22Rv1 (cell line): ENCODE data around the gene CCDC85A.

ENCODE experiments used
- H3K27ac ChIP-seq: fragments of 450-650 bp; 2 replicates; pipeline ENCODE4 v1.5.1; 2017
- ZFX ChIP-seq: fragments of 450-650 bp; IDR thresholded peaks from 2 replicates; pipeline ENCODE4 v1.6.1; 2017; ENCODE audit warnings: antibody characterized with exemption, borderline replicate concordance
- TF ChIP-seq, protein P1 (sequence below): fragments of 450-650 bp; IDR thresholded peaks from 2 replicates; pipeline ENCODE4 v1.5.1; 2017; ENCODE audit warnings: mild to moderate bottlenecking

The CCDC85A gene

DNA sequence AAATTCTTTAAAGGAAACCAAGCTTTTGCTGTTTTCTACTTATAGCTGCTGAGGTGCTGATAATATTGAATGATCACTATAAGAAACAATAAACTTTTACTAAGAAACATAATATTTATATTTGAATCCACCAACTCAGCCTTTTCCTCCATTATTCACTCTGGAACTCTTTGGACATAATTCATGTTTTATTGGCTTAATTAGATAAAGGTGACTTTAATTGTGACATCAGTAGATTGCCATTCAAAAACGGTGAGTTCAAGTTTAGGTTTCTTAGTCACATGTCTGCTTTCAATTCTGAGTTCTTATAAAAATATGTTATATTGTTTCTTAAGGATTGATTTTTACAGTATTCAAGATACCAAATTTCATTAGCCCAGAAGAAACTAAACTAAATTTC, 24.0 kb downstream of the CCDC85A start:
- H3K27ac ChIP-seq = peak overlapping the region; percentile 69
- no peak for TF ChIP-seq ZFX

DNA sequence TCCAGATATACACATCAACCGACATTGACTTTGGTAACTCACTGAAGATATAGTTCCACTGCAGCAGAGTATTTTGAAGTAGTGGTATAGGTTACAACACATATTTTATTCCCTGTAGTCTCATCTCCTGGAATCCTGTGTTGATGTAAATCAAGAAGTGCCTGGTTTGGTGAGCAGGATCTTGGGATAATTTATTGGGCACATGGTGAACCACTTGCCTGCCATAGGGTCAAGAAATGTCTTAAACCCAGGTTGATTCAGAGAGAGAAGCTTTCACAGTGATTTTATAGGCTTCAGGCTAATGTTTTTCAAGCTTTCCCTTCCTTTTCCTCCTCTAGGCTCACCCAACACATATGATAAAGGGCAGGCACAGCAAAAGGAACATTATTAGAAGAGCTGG, 24.6 kb downstream of the CCDC85A start:
- TF ChIP-seq, protein P1, sequence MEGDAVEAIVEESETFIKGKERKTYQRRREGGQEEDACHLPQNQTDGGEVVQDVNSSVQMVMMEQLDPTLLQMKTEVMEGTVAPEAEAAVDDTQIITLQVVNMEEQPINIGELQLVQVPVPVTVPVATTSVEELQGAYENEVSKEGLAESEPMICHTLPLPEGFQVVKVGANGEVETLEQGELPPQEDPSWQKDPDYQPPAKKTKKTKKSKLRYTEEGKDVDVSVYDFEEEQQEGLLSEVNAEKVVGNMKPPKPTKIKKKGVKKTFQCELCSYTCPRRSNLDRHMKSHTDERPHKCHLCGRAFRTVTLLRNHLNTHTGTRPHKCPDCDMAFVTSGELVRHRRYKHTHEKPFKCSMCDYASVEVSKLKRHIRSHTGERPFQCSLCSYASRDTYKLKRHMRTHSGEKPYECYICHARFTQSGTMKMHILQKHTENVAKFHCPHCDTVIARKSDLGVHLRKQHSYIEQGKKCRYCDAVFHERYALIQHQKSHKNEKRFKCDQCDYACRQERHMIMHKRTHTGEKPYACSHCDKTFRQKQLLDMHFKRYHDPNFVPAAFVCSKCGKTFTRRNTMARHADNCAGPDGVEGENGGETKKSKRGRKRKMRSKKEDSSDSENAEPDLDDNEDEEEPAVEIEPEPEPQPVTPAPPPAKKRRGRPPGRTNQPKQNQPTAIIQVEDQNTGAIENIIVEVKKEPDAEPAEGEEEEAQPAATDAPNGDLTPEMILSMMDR = no peak
- TF ChIP-seq ZFX = no peak
- peak overlapping the region; percentile 69 for H3K27ac ChIP-seq

DNA sequence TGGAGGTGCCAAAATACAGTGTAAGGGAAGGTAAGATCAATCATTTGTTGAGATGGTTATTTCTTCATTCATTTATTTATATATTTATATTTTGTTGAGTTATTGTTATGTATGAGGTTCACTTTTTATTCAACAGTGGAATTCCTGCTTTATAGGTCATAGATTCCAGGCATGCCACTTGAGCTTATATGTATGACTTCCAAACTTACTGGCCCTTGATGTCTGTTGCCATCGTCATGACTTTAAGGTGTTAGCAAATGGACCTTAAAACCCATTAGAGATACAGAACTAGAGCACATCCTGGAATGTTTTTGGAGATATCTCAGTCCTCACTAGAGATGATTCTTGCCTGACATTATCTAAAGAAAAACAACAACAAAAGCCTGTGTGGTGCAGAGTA, 25.9 kb downstream of the CCDC85A start:
- peak overlapping the region; percentile 69; the same call in 1 of the 2 replicates for H3K27ac ChIP-seq
- TF ChIP-seq, protein P1 = no peak
- TF ChIP-seq ZFX = no peak

DNA sequence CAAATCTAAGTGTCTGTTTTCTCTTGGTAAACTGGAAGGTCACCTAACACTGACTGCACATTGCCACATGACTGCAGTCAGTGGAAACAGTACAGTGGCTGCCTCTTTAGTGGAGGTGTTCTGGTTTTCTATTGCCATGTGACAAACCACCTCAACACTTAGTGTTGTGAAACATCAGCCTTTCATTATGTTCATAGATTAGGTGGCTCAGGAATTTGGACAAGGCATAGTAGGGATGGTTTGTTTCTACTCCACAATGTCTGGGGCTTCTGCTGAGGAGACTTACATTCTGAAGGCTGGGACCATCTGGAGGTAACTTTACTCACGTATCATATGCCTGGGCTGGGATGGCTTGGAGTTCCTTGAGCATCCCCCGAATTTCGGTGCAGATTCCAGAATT, 26.5 kb downstream of the CCDC85A start:
- H3K27ac ChIP-seq = no peak overlapping the region
- no peak for TF ChIP-seq ZFX
- TF ChIP-seq, protein P1 = no peak

DNA sequence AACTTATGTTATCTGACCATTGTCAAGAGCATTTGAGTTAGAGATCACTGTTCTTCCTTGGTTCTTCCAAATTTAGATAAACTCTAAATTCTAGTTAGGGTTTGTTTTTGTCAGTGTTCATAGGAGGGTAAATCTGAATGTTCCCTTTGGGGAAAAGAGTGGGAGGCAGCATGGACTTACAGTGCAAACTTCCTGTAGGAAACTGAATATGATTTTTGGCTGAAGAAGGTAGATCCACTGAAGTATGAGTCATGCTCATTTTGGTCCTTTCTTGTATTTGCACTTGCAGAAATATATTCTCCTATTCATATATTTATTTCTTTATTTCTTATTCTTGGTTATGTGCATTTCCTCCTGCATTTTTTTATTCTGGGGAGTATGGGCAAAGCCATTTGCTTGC, 27.3 kb downstream of the CCDC85A start:
- TF ChIP-seq, protein P1 = no peak
- TF ChIP-seq ZFX = no peak
- H3K27ac ChIP-seq = no peak overlapping the region

DNA sequence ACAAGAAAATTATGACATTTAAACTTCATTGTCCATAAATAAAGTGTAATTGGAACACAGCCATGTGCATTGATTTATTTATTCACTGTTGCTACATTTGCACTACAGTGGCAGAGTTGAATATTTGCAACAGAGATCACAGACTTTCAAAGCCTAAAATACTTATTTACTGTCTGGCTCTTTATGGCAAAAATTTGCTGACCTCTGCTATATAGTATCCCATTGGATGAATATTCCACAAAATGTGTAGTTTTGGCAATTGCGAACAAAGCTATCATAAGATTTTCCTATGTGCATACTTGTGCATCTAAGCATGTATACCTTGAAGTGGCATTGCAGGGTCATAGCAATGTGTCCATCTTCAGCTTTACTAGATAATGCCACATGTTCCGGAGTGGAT, 32.1 kb downstream of the CCDC85A start:
- H3K27ac ChIP-seq = no peak overlapping the region
- TF ChIP-seq ZFX = no peak
- TF ChIP-seq, protein P1 = no peak

DNA sequence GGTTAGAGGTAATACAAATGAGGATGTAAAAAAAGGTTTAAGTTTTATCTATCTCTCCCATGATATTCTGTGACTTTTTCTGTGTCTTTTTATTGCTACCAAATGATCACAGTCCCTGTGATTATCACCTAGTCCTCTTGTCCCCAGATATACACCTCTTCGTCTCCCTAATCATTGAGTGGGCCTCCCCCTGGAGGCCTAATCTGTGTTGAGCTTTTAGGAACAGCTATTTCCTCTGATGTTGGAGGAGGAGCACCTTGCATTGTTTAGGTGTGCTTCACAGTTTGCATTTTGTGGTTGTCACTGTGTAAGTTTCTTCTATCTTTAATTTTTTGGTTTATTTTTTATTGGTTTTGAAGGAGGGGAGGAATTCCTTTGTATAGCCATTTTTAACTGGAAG, 33.3 kb downstream of the CCDC85A start:
- no peak overlapping the region for H3K27ac ChIP-seq
- no peak for TF ChIP-seq ZFX

DNA sequence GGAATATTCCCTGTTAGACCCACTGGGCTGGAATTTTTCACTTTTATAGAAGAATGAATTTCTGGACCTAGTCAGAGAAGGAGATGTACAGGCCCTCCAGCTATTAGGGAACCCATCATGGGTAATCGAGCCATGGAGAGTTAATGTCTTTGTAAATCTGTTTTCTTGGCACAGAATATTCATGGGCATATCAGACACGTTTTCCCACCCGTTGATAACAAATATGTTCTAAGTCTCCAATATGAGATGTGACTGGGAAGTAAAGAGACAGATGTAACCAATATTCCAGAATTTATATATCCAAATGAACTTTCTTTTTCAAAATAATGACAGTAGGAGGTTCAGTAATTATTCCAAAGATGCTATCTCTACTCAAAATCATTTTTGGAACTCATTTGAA, 38.7 kb downstream of the CCDC85A start:
- H3K27ac ChIP-seq = peak overlapping the region; percentile 56; the same call in 1 of the 2 replicates
- TF ChIP-seq, protein P1 = no peak
- TF ChIP-seq ZFX = no peak
